ENCODE results near the gene PHF12. TPM values are rescaled to one million over a fixed set of nuclear protein-coding genes. Genes with fewer than 3 reads are reported as not detected.

PHF12 gene
- total and polyA plus RNA-seq, 2 experiments from 2014 or later = 19.7 to 41.0 TPM

GRCh38 chr17:28881533-28882056, 69.7 kb downstream of the PHF12 start:
- H3K4me1 Mint-ChIP-seq = peaks cover 11% of the 10 kb centered on the region
- TF ChIP-seq ZNF114 (CRISPR knock-in tag; IDR thresholded peaks at IDR 0.05) (no peak), CREB1 (CRISPR knock-in tag; IDR thresholded peaks at IDR 0.05; ENCODE audit: low read depth) (no peak), REST (IDR thresholded peaks at IDR 0.05; ENCODE audit: unreplicated experiment) (no peak), JUNB (IDR thresholded peaks at IDR 0.05; ENCODE audit: unreplicated experiment) (no peak), EZH2phosphoT487 (IDR thresholded peaks at IDR 0.05; ENCODE audit: unreplicated experiment) (no peak), ZNF331 (CRISPR knock-in tag; IDR thresholded peaks at IDR 0.05; ENCODE audit: low read depth) (no peak), NANOG (IDR thresholded peaks at IDR 0.05; ENCODE audit: borderline replicate concordance) (no peak)
- TF ChIP-seq, protein P1, sequence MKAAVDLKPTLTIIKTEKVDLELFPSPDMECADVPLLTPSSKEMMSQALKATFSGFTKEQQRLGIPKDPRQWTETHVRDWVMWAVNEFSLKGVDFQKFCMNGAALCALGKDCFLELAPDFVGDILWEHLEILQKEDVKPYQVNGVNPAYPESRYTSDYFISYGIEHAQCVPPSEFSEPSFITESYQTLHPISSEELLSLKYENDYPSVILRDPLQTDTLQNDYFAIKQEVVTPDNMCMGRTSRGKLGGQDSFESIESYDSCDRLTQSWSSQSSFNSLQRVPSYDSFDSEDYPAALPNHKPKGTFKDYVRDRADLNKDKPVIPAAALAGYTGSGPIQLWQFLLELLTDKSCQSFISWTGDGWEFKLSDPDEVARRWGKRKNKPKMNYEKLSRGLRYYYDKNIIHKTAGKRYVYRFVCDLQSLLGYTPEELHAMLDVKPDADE (IDR thresholded peaks at IDR 0.05) = no peak
- TF ChIP-seq, protein P2, sequence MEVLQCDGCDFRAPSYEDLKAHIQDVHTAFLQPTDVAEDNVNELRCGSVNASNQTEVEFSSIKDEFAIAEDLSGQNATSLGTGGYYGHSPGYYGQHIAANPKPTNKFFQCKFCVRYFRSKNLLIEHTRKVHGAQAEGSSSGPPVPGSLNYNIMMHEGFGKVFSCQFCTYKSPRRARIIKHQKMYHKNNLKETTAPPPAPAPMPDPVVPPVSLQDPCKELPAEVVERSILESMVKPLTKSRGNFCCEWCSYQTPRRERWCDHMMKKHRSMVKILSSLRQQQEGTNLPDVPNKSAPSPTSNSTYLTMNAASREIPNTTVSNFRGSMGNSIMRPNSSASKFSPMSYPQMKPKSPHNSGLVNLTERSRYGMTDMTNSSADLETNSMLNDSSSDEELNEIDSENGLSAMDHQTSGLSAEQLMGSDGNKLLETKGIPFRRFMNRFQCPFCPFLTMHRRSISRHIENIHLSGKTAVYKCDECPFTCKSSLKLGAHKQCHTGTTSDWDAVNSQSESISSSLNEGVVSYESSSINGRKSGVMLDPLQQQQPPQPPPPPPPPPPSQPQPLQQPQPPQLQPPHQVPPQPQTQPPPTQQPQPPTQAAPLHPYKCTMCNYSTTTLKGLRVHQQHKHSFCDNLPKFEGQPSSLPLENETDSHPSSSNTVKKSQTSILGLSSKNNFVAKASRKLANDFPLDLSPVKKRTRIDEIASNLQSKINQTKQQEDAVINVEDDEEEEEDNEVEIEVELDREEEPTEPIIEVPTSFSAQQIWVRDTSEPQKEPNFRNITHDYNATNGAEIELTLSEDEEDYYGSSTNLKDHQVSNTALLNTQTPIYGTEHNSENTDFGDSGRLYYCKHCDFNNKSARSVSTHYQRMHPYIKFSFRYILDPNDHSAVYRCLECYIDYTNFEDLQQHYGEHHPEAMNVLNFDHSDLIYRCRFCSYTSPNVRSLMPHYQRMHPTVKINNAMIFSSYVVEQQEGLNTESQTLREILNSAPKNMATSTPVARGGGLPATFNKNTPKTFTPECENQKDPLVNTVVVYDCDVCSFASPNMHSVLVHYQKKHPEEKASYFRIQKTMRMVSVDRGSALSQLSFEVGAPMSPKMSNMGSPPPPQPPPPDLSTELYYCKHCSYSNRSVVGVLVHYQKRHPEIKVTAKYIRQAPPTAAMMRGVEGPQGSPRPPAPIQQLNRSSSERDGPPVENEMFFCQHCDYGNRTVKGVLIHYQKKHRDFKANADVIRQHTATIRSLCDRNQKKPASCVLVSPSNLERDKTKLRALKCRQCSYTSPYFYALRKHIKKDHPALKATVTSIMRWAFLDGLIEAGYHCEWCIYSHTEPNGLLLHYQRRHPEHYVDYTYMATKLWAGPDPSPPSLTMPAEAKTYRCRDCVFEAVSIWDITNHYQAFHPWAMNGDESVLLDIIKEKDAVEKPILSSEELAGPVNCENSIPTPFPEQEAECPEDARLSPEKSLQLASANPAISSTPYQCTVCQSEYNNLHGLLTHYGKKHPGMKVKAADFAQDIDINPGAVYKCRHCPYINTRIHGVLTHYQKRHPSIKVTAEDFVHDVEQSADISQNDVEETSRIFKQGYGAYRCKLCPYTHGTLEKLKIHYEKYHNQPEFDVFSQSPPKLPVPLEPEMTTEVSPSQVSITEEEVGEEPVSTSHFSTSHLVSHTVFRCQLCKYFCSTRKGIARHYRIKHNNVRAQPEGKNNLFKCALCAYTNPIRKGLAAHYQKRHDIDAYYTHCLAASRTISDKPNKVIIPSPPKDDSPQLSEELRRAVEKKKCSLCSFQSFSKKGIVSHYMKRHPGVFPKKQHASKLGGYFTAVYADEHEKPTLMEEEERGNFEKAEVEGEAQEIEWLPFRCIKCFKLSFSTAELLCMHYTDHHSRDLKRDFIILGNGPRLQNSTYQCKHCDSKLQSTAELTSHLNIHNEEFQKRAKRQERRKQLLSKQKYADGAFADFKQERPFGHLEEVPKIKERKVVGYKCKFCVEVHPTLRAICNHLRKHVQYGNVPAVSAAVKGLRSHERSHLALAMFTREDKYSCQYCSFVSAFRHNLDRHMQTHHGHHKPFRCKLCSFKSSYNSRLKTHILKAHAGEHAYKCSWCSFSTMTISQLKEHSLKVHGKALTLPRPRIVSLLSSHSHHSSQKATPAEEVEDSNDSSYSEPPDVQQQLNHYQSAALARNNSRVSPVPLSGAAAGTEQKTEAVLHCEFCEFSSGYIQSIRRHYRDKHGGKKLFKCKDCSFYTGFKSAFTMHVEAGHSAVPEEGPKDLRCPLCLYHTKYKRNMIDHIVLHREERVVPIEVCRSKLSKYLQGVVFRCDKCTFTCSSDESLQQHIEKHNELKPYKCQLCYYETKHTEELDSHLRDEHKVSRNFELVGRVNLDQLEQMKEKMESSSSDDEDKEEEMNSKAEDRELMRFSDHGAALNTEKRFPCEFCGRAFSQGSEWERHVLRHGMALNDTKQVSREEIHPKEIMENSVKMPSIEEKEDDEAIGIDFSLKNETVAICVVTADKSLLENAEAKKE (CRISPR knock-in tag; IDR thresholded peaks at IDR 0.05) = no peak
- ATAC-seq (no peak), DNase-seq (ENCODE audit: low spot score) (no peak)
- no peak overlapping the region for H3K4me3 ChIP-seq
- H3K9me2 ChIP-seq (ENCODE audit: insufficient read depth) = no peaks in the 10 kb centered on the region
- H3K9me3 Mint-ChIP-seq = peaks cover 11% of the 10 kb centered on the region; the same call in 2 of the 3 replicates
- no peaks in the 10 kb centered on the region for H3K4me1 ChIP-seq (ENCODE audit: insufficient read depth)
- H3K36me3 ChIP-seq (ENCODE audit: insufficient read depth) = no peaks in the 10 kb centered on the region; the same call in 1 of the 2 replicates
- H3K4me3 Mint-ChIP-seq = no peak overlapping the region; the same call in 2 of the 3 replicates
- H3F3A ChIP-seq (replicated peaks; ENCODE audit: low read depth) = no peaks in the 10 kb centered on the region
- H3K79me2 ChIP-seq (replicated peaks; ENCODE audit: insufficient read depth) = no peaks in the 10 kb centered on the region
- H3K27me3 Mint-ChIP-seq (ENCODE audit: insufficient read depth, low read depth, poor library complexity) = peaks cover 10% of the 10 kb centered on the region
- H3K27ac Mint-ChIP-seq = no peak overlapping the region
- H3K4me2 ChIP-seq = no peak overlapping the region
- H3K36me3 Mint-ChIP-seq (ENCODE audit: low read depth) = peaks cover 69% of the 10 kb centered on the region
- no peaks in the 10 kb centered on the region for H4K20me1 ChIP-seq (replicated peaks; ENCODE audit: insufficient read depth)
- no peak overlapping the region for H2AFZ ChIP-seq
- no peak overlapping the region for H3K27ac ChIP-seq (ENCODE audit: low read depth)
- no peaks in the 10 kb centered on the region for H3K27me3 ChIP-seq (ENCODE audit: insufficient read depth)

All from GM23338 (cell line).